CD8-positive, alpha-beta memory T cell (primary cell): Measurements from ENCODE around the gene IL26. TPM values are rescaled to one million over a fixed set of nuclear protein-coding genes. Genes with fewer than 3 reads are reported as not detected.

Experiments used
- CTCF ChIA-PET: fragments of 350-600 bp; sonication (Branson Sonifier 250); formaldehyde crosslinking; loops from one replicate; lab custom pipeline; 2021; ENCODE audit warnings: antibody characterized with exemption; lab: Charles Lee
- POLR2A ChIA-PET: fragments of 350-600 bp; sonication (Branson Sonifier 250); formaldehyde crosslinking; loops from one replicate; lab custom pipeline; 2021; ENCODE audit warnings: antibody characterized with exemption; lab: Charles Lee
- DNase-seq, 5 donors: peaks; one replicate each; pipeline versions ENCODE4 v3.0.0 to v3.0.0-alpha.2; 2020 to 2022; ENCODE audit warnings: mixed read lengths in 1 of 5
- H3K27ac ChIP-seq: one replicate; pipeline ENCODE4 v1.7.0; 2013; ENCODE audit warnings: low read depth, mild to moderate bottlenecking, low read length, moderate library complexity
- H3K27me3 ChIP-seq: 2 replicates; pipeline ENCODE4 v1.7.0; 2013; ENCODE audit warnings: low read length, mild to moderate bottlenecking; ENCODE audit not compliant: insufficient read depth, poor library complexity, severe bottlenecking
- H3K36me3 ChIP-seq: 2 replicates; pipeline ENCODE4 v1.7.0; 2013; ENCODE audit warnings: mild to moderate bottlenecking, low read length, moderate library complexity; ENCODE audit not compliant: insufficient read depth
- H3K4me1 ChIP-seq: 2 replicates; pipeline ENCODE4 v1.7.0; 2013; ENCODE audit warnings: mild to moderate bottlenecking, low read length, moderate library complexity; ENCODE audit not compliant: insufficient read depth
- H3K4me3 ChIP-seq: 2 replicates; pipeline ENCODE4 v1.7.0; 2013; ENCODE audit warnings: mild to moderate bottlenecking, low read length
- H3K9me3 ChIP-seq: 2 replicates; pipeline ENCODE4 v1.7.0; 2013; ENCODE audit warnings: mild to moderate bottlenecking, low read length
- H3K27ac Mint-ChIP-seq, 8 donors: one replicate each; pipeline ENCODE4 v1.8.0; 2020 to 2021; ENCODE audit warnings: mixed read lengths in 8 of 8, mild to moderate bottlenecking in 6 of 8, inconsistent platforms in 3 of 8, moderate library complexity in 3 of 8
- H3K27me3 Mint-ChIP-seq, 2 donors: one replicate each; pipeline ENCODE4 v1.8.0; 2020 to 2021; ENCODE audit warnings: mixed read lengths in 2 of 2, mild to moderate bottlenecking in 1 of 2, moderate library complexity in 1 of 2
- H3K36me3 Mint-ChIP-seq, 3 donors: one replicate each; pipeline ENCODE4 v1.8.0; 2020 to 2021; ENCODE audit warnings: mixed read lengths in 3 of 3, inconsistent platforms in 1 of 3, mild to moderate bottlenecking in 1 of 3
- H3K4me1 Mint-ChIP-seq, 3 donors: one replicate each; pipeline ENCODE4 v1.8.0; 2020 to 2021; ENCODE audit warnings: mixed read lengths in 3 of 3, inconsistent platforms in 1 of 3, mild to moderate bottlenecking in 1 of 3
- H3K4me3 Mint-ChIP-seq, 7 donors: one replicate each; pipeline ENCODE4 v1.8.0; 2020 to 2021; ENCODE audit warnings: mixed read lengths in 7 of 7, mild to moderate bottlenecking in 6 of 7, moderate library complexity in 4 of 7, inconsistent platforms in 2 of 7
- H3K9me3 Mint-ChIP-seq, 5 donors: one replicate each; pipeline ENCODE4 v1.8.0; 2020 to 2022; ENCODE audit warnings: mixed read lengths in 5 of 5, mild to moderate bottlenecking in 3 of 5, moderate library complexity in 2 of 5, inconsistent platforms in 1 of 5
- polyA plus RNA-seq: library from polyadenylated mRNA; unstranded; fragments of 300-500 nt; fragmentation: Illumina TruSeq; gene quantifications from one replicate; pipeline ENCODE4 v1.2.3, GENCODE V29; 2021
- total RNA-seq, 2 experiments: library from RNA; stranded (reverse); gene quantifications; one replicate each; pipeline ENCODE4 v1.2.3, GENCODE V29; 2021

IL26 gene
- total and polyA plus RNA-seq, 3 experiments from 2014 or later, result 0.28 to 1.00 (median 0.88) TPM

DNA sequence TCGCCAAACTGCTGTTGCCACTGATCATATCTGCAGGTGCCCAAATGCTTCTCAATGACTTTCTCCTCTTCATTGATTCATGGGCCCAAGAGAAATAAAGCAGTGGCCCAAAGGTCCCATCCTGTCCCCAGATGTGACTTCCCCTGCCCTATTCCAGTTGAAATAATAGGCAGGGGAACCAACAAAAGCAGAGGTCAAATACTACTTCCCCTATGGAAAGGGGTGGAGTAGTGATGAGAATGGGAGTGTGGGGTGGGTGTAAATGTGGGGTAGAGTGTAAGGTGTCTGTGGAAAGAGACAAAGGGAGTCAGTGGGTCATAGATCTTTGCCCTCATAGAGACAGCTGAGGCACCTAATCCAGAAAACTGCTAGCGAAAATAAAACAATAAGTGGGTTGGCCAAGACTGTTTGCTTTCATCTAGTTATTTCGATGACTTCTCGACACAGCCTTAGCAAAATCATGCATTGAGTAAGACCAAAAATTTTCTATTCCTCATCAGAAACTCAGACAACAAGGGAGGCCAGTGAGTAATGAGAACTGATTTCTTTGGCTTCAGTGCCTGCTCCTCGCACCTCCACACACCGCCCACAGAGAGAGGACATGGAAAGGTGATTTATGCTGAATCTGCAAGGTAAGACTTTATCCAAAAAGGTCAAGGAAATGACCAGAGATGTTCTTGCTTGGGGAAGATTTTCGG, 38.7 kb upstream of the IL26 start:
- H3K27me3 Mint-ChIP-seq, result peaks cover 15 to 16% of the 10 kb centered on the region in 2 donors
- H3K36me3 ChIP-seq, result no peaks in the 10 kb centered on the region
- H3K4me3 Mint-ChIP-seq, result no peak overlapping the region
- no peak overlapping the region for H3K4me3 ChIP-seq
- H3K9me3 Mint-ChIP-seq, result no peaks in the 10 kb centered on the region
- ChIA-PET POLR2A (no interaction called here), CTCF (no interaction called here)
- DNase-seq, result no peak
- H3K4me1 Mint-ChIP-seq, result peaks cover 9 to 20% (median 16%) of the 10 kb centered on the region in 3 donors
- no peak overlapping the region for H3K27ac ChIP-seq
- H3K27me3 ChIP-seq, result no peaks in the 10 kb centered on the region
- no peaks in the 10 kb centered on the region for H3K9me3 ChIP-seq
- no peak overlapping the region for H3K27ac Mint-ChIP-seq
- H3K4me1 ChIP-seq, result no peaks in the 10 kb centered on the region
- H3K36me3 Mint-ChIP-seq, result peaks cover 0 to 3% (median 0%) of the 10 kb centered on the region in 3 donors

- peaks cover 0 to 3% (median 0%) of the 10 kb centered on the region in 3 donors for H3K36me3 Mint-ChIP-seq
Measured at GRCh38 chr12:68263366-68263765, 37.8 kb upstream of the IL26 start.

GRCh38 chr12:68261896-68262295, 36.3 kb upstream of the IL26 start:
- Mint-ChIP-seq H3K4me3 (no peak overlapping the region), H3K27ac (peak overlapping the region in 1 of 8 donors; percentile 4)

More at GRCh38 chr12:68263366-68263765, 37.8 kb upstream of the IL26 start:
- no peaks in the 10 kb centered on the region for H3K9me3 ChIP-seq
- no peaks in the 10 kb centered on the region for H3K27me3 ChIP-seq
- Mint-ChIP-seq H3K4me3 (no peak overlapping the region), H3K4me1 (peaks cover 10 to 21% (median 19%) of the 10 kb centered on the region in 3 donors), H3K9me3 (no peaks in the 10 kb centered on the region), H3K27me3 (peaks cover 16 to 18% of the 10 kb centered on the region in 2 donors), H3K27ac (no peak overlapping the region)
- no peaks in the 10 kb centered on the region for H3K4me1 ChIP-seq
- no peaks in the 10 kb centered on the region for H3K36me3 ChIP-seq
- ChIA-PET POLR2A (no interaction called here), CTCF (no interaction called here)
- H3K27ac ChIP-seq, result no peak overlapping the region
- no peak for DNase-seq
- no peak overlapping the region for H3K4me3 ChIP-seq

GRCh38 chr12:68260153-68260552, 34.5 kb upstream of the IL26 start:
- H3K4me3 ChIP-seq, result no peak overlapping the region
- H3K27me3 ChIP-seq, result no peaks in the 10 kb centered on the region
- CTCF ChIA-PET, result no interaction called here
- H3K36me3 Mint-ChIP-seq, result peaks cover 0 to 2% (median 0%) of the 10 kb centered on the region in 3 donors
- POLR2A ChIA-PET, result no interaction called here
- no peaks in the 10 kb centered on the region for H3K36me3 ChIP-seq
- H3K9me3 Mint-ChIP-seq, result no peaks in the 10 kb centered on the region
- no peaks in the 10 kb centered on the region for H3K4me1 ChIP-seq
- H3K27ac Mint-ChIP-seq, result no peak overlapping the region
- H3K27ac ChIP-seq, result no peak overlapping the region
- H3K4me1 Mint-ChIP-seq, result peaks cover 9 to 15% (median 14%) of the 10 kb centered on the region in 3 donors
- peaks cover 11 to 14% of the 10 kb centered on the region in 2 donors for H3K27me3 Mint-ChIP-seq
- no peaks in the 10 kb centered on the region for H3K9me3 ChIP-seq
- no peak overlapping the region for H3K4me3 Mint-ChIP-seq
- no peak for DNase-seq

More at GRCh38 chr12:68261896-68262295, 36.3 kb upstream of the IL26 start:
- DNase-seq, result no peak
- no peaks in the 10 kb centered on the region for H3K4me1 ChIP-seq
- Mint-ChIP-seq H3K4me1 (peaks cover 9 to 15% (median 14%) of the 10 kb centered on the region in 3 donors), H3K9me3 (no peaks in the 10 kb centered on the region), H3K36me3 (peaks cover 0 to 3% (median 0%) of the 10 kb centered on the region in 3 donors), H3K27me3 (peaks cover 16 to 18% of the 10 kb centered on the region in 2 donors)
- no peaks in the 10 kb centered on the region for H3K27me3 ChIP-seq
- H3K4me3 ChIP-seq, result no peak overlapping the region
- H3K9me3 ChIP-seq, result no peaks in the 10 kb centered on the region
- CTCF ChIA-PET, result no interaction called here
- no peaks in the 10 kb centered on the region for H3K36me3 ChIP-seq
- no peak overlapping the region for H3K27ac ChIP-seq
- POLR2A ChIA-PET, result no interaction called here

- ChIA-PET POLR2A (no interaction called here), CTCF (interaction anchor here (0.7 kb wide), 1 partner anchor 12 kb away, joined by 3 read pairs; no protein-coding TSS in a partner anchor)
- no peaks in the 10 kb centered on the region for H3K9me3 ChIP-seq
- peak overlapping the region in 1 of 8 donors; percentile 16 for H3K27ac Mint-ChIP-seq
- no peaks in the 10 kb centered on the region for H3K9me3 Mint-ChIP-seq
- H3K4me1 Mint-ChIP-seq, result peaks cover 9 to 15% (median 14%) of the 10 kb centered on the region in 3 donors
- H3K27ac ChIP-seq, result no peak overlapping the region
- H3K4me1 ChIP-seq, result no peaks in the 10 kb centered on the region
- no peaks in the 10 kb centered on the region for H3K36me3 ChIP-seq
- peaks cover 11% of the 10 kb centered on the region in 2 donors for H3K27me3 Mint-ChIP-seq
- no peaks in the 10 kb centered on the region for H3K27me3 ChIP-seq
- H3K4me3 ChIP-seq, result no peak overlapping the region
- H3K4me3 Mint-ChIP-seq, result peak overlapping the region in 1 of 7 donors; percentile 36
- DNase-seq, result peak in 1 of 5 donors; percentile 9
- H3K36me3 Mint-ChIP-seq, result no peaks in the 10 kb centered on the region
Measured at GRCh38 chr12:68259318-68259940, 33.8 kb upstream of the IL26 start.

- H3K9me3 ChIP-seq, result no peaks in the 10 kb centered on the region
- H3K27ac ChIP-seq, result no peak within 1 kb of the TSS
- peaks cover 4 to 13% of the 10 kb centered on the region in 2 donors for H3K27me3 Mint-ChIP-seq
- DNase-seq, result no peak
- H3K4me3 ChIP-seq, result no peak within 1 kb of the TSS
- H3K4me1 ChIP-seq, result no peaks in the 10 kb centered on the region
- H3K4me1 Mint-ChIP-seq, result no peaks in the 10 kb centered on the region
- peaks cover 0 to 1% (median 0%) of the 10 kb centered on the region in 3 donors for H3K36me3 Mint-ChIP-seq
- ChIA-PET CTCF (no interaction called here), POLR2A (no interaction called here)
- no peak within 1 kb of the TSS for H3K4me3 Mint-ChIP-seq
- no peaks in the 10 kb centered on the region for H3K27me3 ChIP-seq
- H3K36me3 ChIP-seq, result no peaks in the 10 kb centered on the region
- no peaks in the 10 kb centered on the region for H3K9me3 Mint-ChIP-seq
- no peak within 1 kb of the TSS for H3K27ac Mint-ChIP-seq
Measured at GRCh38 chr12:68253504-68253903, 27.9 kb upstream of the IL26 start, which contains the start of gene IL22. Gene IL22 (minus strand): TSS chr12:68253604. CDS start chr12:68253448, 156 bp downstream.

DNA sequence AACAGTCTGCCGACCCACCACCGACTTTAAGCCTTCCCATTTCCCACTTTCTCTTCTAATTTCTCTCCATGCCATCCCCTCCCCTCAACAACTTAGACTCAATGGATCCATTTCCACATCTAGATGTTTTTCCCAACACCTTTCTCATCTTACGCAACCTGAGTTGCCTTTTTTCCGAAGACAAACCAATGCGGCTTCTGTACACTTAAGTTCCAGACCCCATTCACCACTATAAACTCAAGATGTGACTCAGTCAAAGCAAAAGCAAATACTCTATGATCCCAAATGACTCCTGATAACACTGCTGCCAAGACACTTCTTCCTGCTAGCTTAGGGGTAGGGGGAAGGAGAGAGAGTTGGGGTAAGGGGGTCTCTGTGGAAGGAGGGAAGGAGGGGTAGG, 26.5 kb upstream of the IL26 start:
- H3K27me3 Mint-ChIP-seq, result peaks cover 4 to 12% of the 10 kb centered on the region in 2 donors
- no peaks in the 10 kb centered on the region for H3K4me1 ChIP-seq
- POLR2A ChIA-PET, result no interaction called here
- no peak overlapping the region for H3K4me3 Mint-ChIP-seq
- H3K9me3 Mint-ChIP-seq, result no peaks in the 10 kb centered on the region
- H3K9me3 ChIP-seq, result no peaks in the 10 kb centered on the region
- H3K36me3 ChIP-seq, result no peaks in the 10 kb centered on the region
- peaks cover 0 to 1% (median 0%) of the 10 kb centered on the region in 3 donors for H3K36me3 Mint-ChIP-seq
- DNase-seq, result no peak
- H3K27ac ChIP-seq, result no peak overlapping the region
- H3K27ac Mint-ChIP-seq, result no peak overlapping the region
- H3K27me3 ChIP-seq, result no peaks in the 10 kb centered on the region
- CTCF ChIA-PET, result no interaction called here
- H3K4me1 Mint-ChIP-seq, result no peaks in the 10 kb centered on the region
- H3K4me3 ChIP-seq, result no peak overlapping the region

GRCh38 chr12:68250454-68250853, 24.8 kb upstream of the IL26 start:
- Mint-ChIP-seq H3K27ac (no peak overlapping the region), H3K4me1 (no peaks in the 10 kb centered on the region), H3K27me3 (peaks cover 4 to 12% of the 10 kb centered on the region in 2 donors), H3K4me3 (no peak overlapping the region), H3K36me3 (peaks cover 0 to 1% (median 0%) of the 10 kb centered on the region in 3 donors), H3K9me3 (no peaks in the 10 kb centered on the region)
- POLR2A ChIA-PET, result interaction anchor here (0.6 kb wide), 1 partner anchor 894 kb away, joined by 16 read pairs; no protein-coding TSS in a partner anchor
- DNase-seq, result no peak
- no peaks in the 10 kb centered on the region for H3K27me3 ChIP-seq
- no peaks in the 10 kb centered on the region for H3K36me3 ChIP-seq
- H3K4me3 ChIP-seq, result no peak overlapping the region
- H3K9me3 ChIP-seq, result no peaks in the 10 kb centered on the region
- H3K27ac ChIP-seq, result no peak overlapping the region
- CTCF ChIA-PET, result no interaction called here
- H3K4me1 ChIP-seq, result no peaks in the 10 kb centered on the region
